ENCODE results near the gene PAK3.
A peak's percentile ranks its signal among the peaks of the same experiment; 100 is the strongest.

Gene PAK3

GRCh38 chrX:111095974-111096895 lies at the start of gene PAK3:
Gene PAK3 (plus strand): TSS chrX:111096191. CDS start chrX:111123104, 26,913 bp downstream.
- TF ChIP-seq SNAI2 (CRISPR knock-in tag; IDR thresholded peaks at IDR 0.05) = no peak
- no peak for TF ChIP-seq PATZ1 (CRISPR knock-in tag; IDR thresholded peaks at IDR 0.05; ENCODE audit: borderline replicate concordance)
- TF ChIP-seq PPARA (CRISPR knock-in tag; IDR thresholded peaks at IDR 0.05; ENCODE audit: borderline replicate concordance) = no peak
- ATAC-seq = peak; percentile 88

- no peak for ATAC-seq
- no peak for TF ChIP-seq ZC3H10 (CRISPR knock-in tag; IDR thresholded peaks at IDR 0.05)
- no peak for TF ChIP-seq PATZ1 (CRISPR knock-in tag; IDR thresholded peaks at IDR 0.05; ENCODE audit: borderline replicate concordance)
- TF ChIP-seq TCF4 (CRISPR knock-in tag; IDR thresholded peaks at IDR 0.05; ENCODE audit: borderline replicate concordance) = no peak
- TF ChIP-seq BACH2 (CRISPR knock-in tag; IDR thresholded peaks at IDR 0.05; ENCODE audit: borderline replicate concordance) = no peak
- TF ChIP-seq ESRRG (CRISPR knock-in tag; IDR thresholded peaks at IDR 0.05) = no peak
- TF ChIP-seq CSRNP3 (CRISPR knock-in tag; IDR thresholded peaks at IDR 0.05) = no peak
Observed at GRCh38 chrX:111047575-111047974, 48.4 kb upstream of the PAK3 start.

GRCh38 chrX:111052478-111052877 lies 43.5 kb upstream of the PAK3 start:
- TF ChIP-seq ZNF565 (CRISPR knock-in tag; conservative IDR thresholded peaks at IDR 0.05; ENCODE audit: low read depth) (no peak), TOX (CRISPR knock-in tag; IDR thresholded peaks at IDR 0.05; ENCODE audit: borderline replicate concordance) (no peak), ZNF8 (CRISPR knock-in tag; IDR thresholded peaks at IDR 0.05) (no peak), ZNF70 (CRISPR knock-in tag; IDR thresholded peaks at IDR 0.05) (no peak)
- no peak for ATAC-seq

GRCh38 chrX:111071542-111072277 lies 24.3 kb upstream of the PAK3 start:
- ATAC-seq = no peak
- TF ChIP-seq CREB5 (CRISPR knock-in tag; IDR thresholded peaks at IDR 0.05; ENCODE audit: low read depth) (no peak), POU6F1 (CRISPR knock-in tag; IDR thresholded peaks at IDR 0.05; ENCODE audit: borderline replicate concordance, low read depth) (no peak), SNAI2 (CRISPR knock-in tag; IDR thresholded peaks at IDR 0.05) (no peak), OSR1 (CRISPR knock-in tag; IDR thresholded peaks at IDR 0.05) (no peak), GLIS3 (CRISPR knock-in tag; IDR thresholded peaks at IDR 0.05) (no peak), ZNF70 (CRISPR knock-in tag; IDR thresholded peaks at IDR 0.05) (no peak), CSDC2 (CRISPR knock-in tag; IDR thresholded peaks at IDR 0.05) (no peak), ZFP3 (CRISPR knock-in tag; IDR thresholded peaks at IDR 0.05) (no peak), CSRNP3 (CRISPR knock-in tag; IDR thresholded peaks at IDR 0.05) (no peak), RARB (CRISPR knock-in tag; IDR thresholded peaks at IDR 0.05) (no peak)

Measured in SK-N-SH treated with all-trans-retinoic acid at 6 μM for 48 hours (cell line).